Renal cortical epithelial cell (primary cell): Measurements from ENCODE around the gene PNMA1. TPM values are rescaled to one million over a fixed set of nuclear protein-coding genes. Genes with fewer than 3 reads are reported as not detected.
"Not testable (repeated sequence)": the region's sequence is repeated elsewhere in the genome, so short reads cannot be mapped to it uniquely, and the experiment has no call there.

Experiments used
- DNase-seq: peaks from one replicate; pipeline ENCODE4 v3.0.0-alpha.2; 2011; ENCODE audit warnings: low read depth
- total RNA-seq: library from RNA; depleted of rRNA; stranded (reverse); fragments of >200 nt; gene quantifications from 2 replicates; pipeline ENCODE4 v1.2.3, GENCODE V29; 2014

PNMA1 gene
- total RNA-seq, 1 donor from 2014 or later, result 86.2 TPM

- DNase-seq, result peak; percentile 41
Measured at GRCh38 chr14:73717266-73717665, 3.1 kb upstream of the PNMA1 start.

DNA sequence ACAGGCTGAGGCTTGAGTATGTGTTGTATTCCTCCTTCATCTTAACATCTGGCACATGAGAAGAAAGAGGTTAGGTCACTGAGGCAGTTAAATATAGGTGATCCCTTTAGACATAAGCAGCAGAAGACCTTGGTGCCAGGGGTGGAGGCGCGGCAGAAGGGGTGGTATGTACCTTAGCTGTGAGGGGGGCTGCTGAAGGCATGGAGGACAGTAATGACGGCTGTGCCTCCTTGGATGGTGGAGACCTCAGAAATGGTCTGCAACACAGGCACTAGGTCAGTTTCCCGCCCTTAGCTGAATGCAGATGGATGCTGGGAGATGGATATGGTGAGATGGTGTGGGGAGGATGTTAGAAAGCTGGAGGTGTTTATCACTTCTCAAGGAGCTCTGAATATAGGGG lies 1.5 kb upstream of the PNMA1 start:
- no peak for DNase-seq

- DNase-seq, result no peak
Measured at GRCh38 chr14:73714656-73715081, 485 bp upstream of the PNMA1 start.

- DNase-seq, result no peak
Measured at GRCh38 chr14:73713206-73713802, 880 bp downstream of the PNMA1 start.

GRCh38 chr14:73712540-73713180 lies 1.5 kb downstream of the PNMA1 start:
- DNase-seq, result no peak

DNA sequence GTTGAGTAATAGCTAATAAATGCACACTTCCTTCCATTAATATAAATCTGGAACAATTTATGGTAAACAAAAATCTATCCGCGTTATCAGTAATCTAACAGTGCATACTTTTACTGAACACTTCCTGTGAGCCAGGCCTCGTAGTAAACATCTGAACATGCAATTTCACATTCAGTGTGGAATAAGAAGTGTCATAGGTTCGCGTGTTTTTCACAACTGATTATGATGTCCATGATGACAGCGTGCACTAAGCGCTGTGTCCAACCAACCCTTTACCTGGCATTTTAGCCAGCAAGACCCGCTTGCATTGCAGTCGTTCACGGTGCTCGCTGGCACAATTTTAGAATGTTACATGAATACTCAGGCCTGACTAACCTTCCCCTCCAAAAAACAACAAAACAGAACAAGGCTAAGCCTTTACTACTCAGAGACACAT lies 2.1 kb downstream of the PNMA1 start:
- DNase-seq, result no peak

GRCh38 chr14:73710737-73711136 lies 3.4 kb downstream of the PNMA1 start:
- DNase-seq, result no peak

DNA sequence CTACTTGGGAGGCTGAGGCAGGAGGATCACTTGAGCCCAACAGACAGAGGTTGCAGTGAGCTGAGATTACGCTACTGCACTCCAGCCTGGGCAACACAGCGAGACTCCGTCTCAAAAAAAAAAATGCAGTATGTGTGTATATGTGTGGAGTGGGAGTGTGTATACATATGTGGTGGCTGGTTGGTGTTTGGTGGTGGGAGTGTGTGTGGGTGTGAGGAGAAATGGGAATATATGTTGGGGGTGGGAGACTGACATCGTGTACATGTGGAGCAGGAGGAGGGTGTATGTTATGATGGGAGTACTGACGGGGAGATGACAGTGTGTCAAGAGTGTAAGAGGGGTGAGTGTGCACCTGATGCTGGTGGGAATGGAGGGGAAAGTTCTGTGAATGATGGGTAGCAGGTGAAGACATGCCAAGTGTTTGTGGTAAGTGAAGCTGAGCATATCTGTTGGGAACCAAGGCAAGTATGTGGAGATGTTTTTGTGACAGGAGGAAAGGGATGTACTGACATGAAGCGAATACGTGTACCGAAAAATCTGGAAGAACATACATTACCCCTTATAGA lies 4.2 kb downstream of the PNMA1 start:
- no peak for DNase-seq

DNA sequence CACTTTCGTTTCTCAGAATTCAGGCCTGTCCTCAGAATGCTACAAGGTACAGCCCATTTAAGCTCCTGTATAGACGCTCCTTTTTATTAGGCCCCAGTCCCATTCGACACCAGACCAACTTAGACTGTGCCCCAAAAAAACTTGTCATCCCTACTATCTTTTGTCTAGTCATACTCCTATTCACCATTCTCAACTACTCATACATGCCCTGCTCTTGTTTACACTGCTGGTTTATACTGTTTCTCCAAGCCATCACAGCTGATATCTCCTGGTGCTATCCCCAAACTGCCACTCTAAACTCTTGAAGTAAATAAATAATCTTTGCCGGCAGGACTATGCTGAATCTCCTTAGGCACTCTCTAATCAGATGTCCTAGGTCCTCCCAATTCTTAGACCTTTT lies 6.1 kb downstream of the PNMA1 start:
- DNase-seq, result not testable (repeated sequence)

DNA sequence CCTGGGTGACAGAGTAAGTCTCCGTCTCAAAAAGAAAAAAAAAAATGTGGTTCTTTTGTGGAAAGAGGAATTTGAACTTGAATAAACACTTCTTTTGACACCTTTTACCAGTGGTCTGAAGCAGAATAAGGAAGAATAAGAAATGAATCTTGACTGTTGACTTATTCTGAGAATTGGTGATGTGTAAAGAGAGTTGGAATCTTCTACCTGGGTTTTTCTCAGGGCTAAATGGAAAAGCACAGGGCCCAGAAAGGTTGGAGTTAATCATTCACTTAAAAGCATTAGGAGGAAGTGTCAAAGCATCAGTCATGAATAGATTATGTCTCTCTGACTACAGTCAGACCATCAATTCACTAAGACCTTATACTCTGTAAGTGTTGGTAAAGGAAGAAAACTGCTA lies 13.9 kb downstream of the PNMA1 start:
- peak; percentile 90 for DNase-seq

DNA sequence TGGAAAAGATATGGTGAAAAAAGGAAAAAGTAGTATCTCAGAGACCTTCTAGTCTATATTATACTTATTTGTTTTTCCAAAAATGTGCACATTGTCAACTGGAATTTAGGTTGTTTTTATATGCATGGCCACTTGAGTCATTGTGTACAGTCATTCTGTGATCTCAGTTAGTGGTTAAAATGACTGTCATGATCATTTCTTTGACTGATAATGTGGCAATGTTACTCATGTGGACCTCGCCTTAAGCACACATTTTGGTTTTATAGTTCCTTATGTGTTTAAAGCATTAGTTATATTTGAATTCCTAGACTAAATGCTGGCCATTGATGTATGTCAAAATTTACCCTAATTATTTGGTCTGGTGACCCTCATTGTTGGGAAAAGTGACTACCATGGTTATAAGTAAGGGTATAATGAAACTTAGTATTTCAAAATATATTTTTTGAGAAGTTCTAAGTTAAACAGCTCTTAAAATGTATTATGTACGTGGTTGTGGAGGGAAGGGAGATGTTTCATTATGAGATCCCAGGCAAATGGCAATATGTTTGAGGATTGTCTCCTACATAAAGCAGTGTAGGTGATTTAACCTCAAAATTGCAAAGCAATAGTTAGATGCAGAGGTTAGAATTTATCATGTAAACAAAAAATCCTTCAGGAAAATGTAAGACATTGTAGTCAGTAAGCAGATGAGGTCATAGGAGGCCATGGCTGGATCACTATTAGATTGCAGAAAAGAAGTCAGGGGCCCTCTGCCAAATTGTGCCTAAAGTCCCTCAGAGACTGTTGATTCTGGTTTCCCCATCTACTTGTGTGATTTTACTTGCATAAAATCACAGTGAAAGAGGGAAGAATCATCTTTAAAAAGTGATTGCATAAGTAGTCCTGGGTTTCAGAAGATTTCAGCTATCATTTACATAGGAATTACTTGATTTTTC lies 17.5 kb downstream of the PNMA1 start:
- peak; percentile 81 for DNase-seq

GRCh38 chr14:73695997-73696396 lies 18.2 kb downstream of the PNMA1 start:
- no peak for DNase-seq

- no peak for DNase-seq
Measured at GRCh38 chr14:73695082-73695481, 19.1 kb downstream of the PNMA1 start.

- DNase-seq, result no peak
Measured at GRCh38 chr14:73694083-73694482, 20.1 kb downstream of the PNMA1 start.

GRCh38 chr14:73686901-73687300 lies 27.3 kb downstream of the PNMA1 start:
- no peak for DNase-seq

- no peak for DNase-seq
Measured at GRCh38 chr14:73685328-73685727, 28.9 kb downstream of the PNMA1 start.

DNA sequence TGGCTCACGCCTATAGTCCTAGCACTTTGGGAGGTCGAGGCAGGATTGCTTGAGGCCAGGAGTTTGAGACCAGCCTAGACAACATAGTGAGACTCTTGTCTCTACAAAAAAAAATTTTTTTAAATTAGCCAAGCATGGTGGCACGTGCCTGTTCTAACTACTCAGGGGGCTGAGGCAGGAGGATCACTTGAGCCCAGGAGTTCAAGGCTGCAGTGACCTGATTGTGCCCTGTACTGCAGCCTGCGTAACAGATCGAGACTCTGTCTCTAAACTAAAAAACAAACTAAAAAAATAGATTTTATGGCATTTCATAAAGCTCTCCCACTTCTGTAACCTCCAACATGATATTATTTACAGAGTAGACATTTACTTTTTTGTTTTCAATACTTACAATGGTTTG lies 29.6 kb downstream of the PNMA1 start:
- DNase-seq, result no peak

- no peak for DNase-seq
Measured at GRCh38 chr14:73680821-73681220, 33.4 kb downstream of the PNMA1 start.

GRCh38 chr14:73678698-73679097 lies 35.5 kb downstream of the PNMA1 start:
- no peak for DNase-seq

DNA sequence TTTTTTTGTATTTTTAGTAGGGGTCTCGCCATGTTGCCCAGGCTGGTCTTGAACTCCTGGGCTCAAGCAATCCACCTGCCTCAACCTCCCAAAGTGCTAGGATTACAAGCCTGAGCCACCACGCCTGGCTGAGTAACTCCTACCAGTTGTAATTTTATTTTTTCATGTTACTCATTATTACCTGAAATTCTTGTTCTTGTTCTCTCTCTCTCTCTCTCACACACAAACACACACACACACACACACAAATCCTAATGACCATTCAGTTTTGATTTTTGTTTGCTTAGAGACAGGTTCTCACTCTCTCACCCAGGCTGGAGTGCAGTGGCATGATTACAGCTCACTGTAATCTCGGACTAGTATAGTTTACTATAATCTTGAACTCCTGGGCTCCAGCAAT lies 39.2 kb downstream of the PNMA1 start:
- DNase-seq, result no peak

DNA sequence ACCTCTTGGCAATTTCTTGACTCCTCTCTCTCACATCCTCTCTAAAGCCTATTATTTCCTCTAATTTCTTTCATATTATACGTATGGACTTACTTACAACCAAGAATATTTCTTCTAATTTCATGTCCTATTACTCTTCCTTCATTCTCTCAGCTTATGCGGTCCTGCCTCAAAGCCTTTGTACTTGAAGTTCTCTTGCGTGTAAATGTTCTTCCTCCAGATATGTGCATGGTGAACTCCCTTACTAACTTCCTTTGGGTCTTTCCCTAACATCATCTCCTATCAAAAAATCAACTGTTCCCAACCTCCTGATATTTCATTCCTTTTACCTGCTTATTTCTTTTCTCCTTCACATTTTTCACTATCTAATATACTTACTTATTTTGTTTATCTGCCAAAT lies 46.3 kb downstream of the PNMA1 start:
- no peak for DNase-seq

DNA sequence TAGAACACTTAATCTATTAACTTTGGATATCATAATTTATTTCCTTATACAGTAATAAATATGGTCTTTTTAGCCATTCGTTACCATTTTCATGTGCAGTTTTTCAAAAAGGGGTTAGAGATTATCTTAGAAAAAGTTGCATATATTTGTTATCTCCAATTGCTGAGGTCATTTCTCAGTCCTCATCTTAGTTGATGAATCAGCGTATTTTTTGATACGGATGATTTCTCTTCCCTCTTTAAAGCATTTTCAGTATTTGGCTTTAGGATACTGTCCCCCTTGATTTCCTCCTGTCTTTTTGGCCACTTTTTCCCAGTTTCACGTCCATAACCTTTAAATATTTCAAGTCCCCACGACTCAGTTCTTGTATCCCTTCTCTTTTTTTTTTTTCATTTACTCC lies 47.6 kb downstream of the PNMA1 start:
- DNase-seq, result no peak
